Calu3 (cell line): ENCODE data around the gene PAPPA2. TPM values are rescaled to one million over a fixed set of nuclear protein-coding genes. Genes with fewer than 3 reads are reported as not detected.

Source experiments
- BruUV-seq: library from RNA; stranded (reverse); fragments of 400-500 nt; replicated peaks from 2 replicates; lab custom pipeline; 2021; lab: Mats Ljungman, UMichigan
- CTCF ChIA-PET: fragments of 300-600 bp; sonication (Branson Sonifier 250); formaldehyde crosslinking; loops from one replicate; lab custom pipeline; 2022; ENCODE audit warnings: antibody characterized with exemption; lab: Charles Lee
- DNase-seq: peaks from one replicate; pipeline ENCODE4 v3.0.0; 2022
- H3K27ac Mint-ChIP-seq: one replicate; pipeline ENCODE4 v1.8.0; 2022; ENCODE audit warnings: mixed read lengths; ENCODE audit not compliant: unreplicated experiment
- H3K27me3 Mint-ChIP-seq: one replicate; pipeline ENCODE4 v1.8.0; 2022; ENCODE audit warnings: mixed read lengths; ENCODE audit not compliant: unreplicated experiment
- H3K36me3 Mint-ChIP-seq: one replicate; pipeline ENCODE4 v1.8.0; 2022; ENCODE audit warnings: mild to moderate bottlenecking, moderate library complexity, mixed read lengths; ENCODE audit not compliant: insufficient read depth, unreplicated experiment
- H3K4me1 Mint-ChIP-seq: one replicate; pipeline ENCODE4 v1.8.0; 2022; ENCODE audit warnings: mild to moderate bottlenecking, low read depth, mixed read lengths; ENCODE audit not compliant: unreplicated experiment
- H3K4me3 Mint-ChIP-seq: one replicate; pipeline ENCODE4 v1.8.0; 2022; ENCODE audit warnings: mild to moderate bottlenecking, low read depth, moderate library complexity, mixed read lengths; ENCODE audit not compliant: unreplicated experiment
- H3K9me3 Mint-ChIP-seq: one replicate; pipeline ENCODE4 v1.8.0; 2022; ENCODE audit warnings: low read depth, mixed read lengths; ENCODE audit not compliant: unreplicated experiment
- intact Hi-C: fragments of 100-400 bp; cut with micrococcal nuclease; formaldehyde crosslinking; loops from one replicate; pipeline ENCODE4 v1.10.0; 2022; ENCODE audit not compliant: unreplicated experiment
- total RNA-seq: library from RNA; stranded (reverse); gene quantifications from 2 replicates; pipeline ENCODE4 v1.2.3, GENCODE V29; 2022
- TF ChIP-seq, protein P1 (sequence below): fragments of 200-600 bp; IDR thresholded peaks from one replicate; pipeline ENCODE4 v1.8.0; 2022; ENCODE audit warnings: antibody characterized with exemption; ENCODE audit not compliant: unreplicated experiment

PAPPA2 gene
- total RNA-seq, 1 experiment from 2014 or later, result 0.14 TPM

- Mint-ChIP-seq H3K27me3 (peaks cover 77% of the 10 kb centered on the region), H3K4me3 (no peak overlapping the region), H3K27ac (no peak overlapping the region), H3K36me3 (no peaks in the 10 kb centered on the region), H3K4me1 (no peaks in the 10 kb centered on the region), H3K9me3 (no peaks in the 10 kb centered on the region)
- DNase-seq, result no peak
- CTCF ChIA-PET, result no interaction called here
- BruUV-seq, result no TSS peak
- intact Hi-C loops, result no loop called here
- TF ChIP-seq, protein P1, sequence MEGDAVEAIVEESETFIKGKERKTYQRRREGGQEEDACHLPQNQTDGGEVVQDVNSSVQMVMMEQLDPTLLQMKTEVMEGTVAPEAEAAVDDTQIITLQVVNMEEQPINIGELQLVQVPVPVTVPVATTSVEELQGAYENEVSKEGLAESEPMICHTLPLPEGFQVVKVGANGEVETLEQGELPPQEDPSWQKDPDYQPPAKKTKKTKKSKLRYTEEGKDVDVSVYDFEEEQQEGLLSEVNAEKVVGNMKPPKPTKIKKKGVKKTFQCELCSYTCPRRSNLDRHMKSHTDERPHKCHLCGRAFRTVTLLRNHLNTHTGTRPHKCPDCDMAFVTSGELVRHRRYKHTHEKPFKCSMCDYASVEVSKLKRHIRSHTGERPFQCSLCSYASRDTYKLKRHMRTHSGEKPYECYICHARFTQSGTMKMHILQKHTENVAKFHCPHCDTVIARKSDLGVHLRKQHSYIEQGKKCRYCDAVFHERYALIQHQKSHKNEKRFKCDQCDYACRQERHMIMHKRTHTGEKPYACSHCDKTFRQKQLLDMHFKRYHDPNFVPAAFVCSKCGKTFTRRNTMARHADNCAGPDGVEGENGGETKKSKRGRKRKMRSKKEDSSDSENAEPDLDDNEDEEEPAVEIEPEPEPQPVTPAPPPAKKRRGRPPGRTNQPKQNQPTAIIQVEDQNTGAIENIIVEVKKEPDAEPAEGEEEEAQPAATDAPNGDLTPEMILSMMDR, result no peak
Observed at GRCh38 chr1:176857632-176858031, 394.7 kb downstream of the PAPPA2 start.

- no peak for DNase-seq
- Mint-ChIP-seq H3K27me3 (peaks cover 69% of the 10 kb centered on the region), H3K36me3 (no peaks in the 10 kb centered on the region), H3K4me1 (no peaks in the 10 kb centered on the region), H3K27ac (no peak overlapping the region), H3K4me3 (no peak overlapping the region), H3K9me3 (no peaks in the 10 kb centered on the region)
- CTCF ChIA-PET, result no interaction called here
- intact Hi-C loops, result no loop called here
- TF ChIP-seq, protein P1, result no peak
- BruUV-seq, result no TSS peak
Observed at GRCh38 chr1:176858433-176858916, 395.5 kb downstream of the PAPPA2 start.

- H3K27ac Mint-ChIP-seq, result no peak overlapping the region
- DNase-seq, result no peak
- peaks cover 52% of the 10 kb centered on the region for H3K27me3 Mint-ChIP-seq
- CTCF ChIA-PET, result no interaction called here
- no TSS peak for BruUV-seq
- H3K36me3 Mint-ChIP-seq, result no peaks in the 10 kb centered on the region
- H3K4me1 Mint-ChIP-seq, result no peaks in the 10 kb centered on the region
- H3K4me3 Mint-ChIP-seq, result no peak overlapping the region
- intact Hi-C loops, result no loop called here
- TF ChIP-seq, protein P1, result no peak
- H3K9me3 Mint-ChIP-seq, result no peaks in the 10 kb centered on the region
Observed at GRCh38 chr1:176863613-176864012, 400.6 kb downstream of the PAPPA2 start.

GRCh38 chr1:176864211-176864610 lies 401.2 kb downstream of the PAPPA2 start:
- CTCF ChIA-PET, result no interaction called here
- no peak for DNase-seq
- Mint-ChIP-seq H3K36me3 (no peaks in the 10 kb centered on the region), H3K9me3 (no peaks in the 10 kb centered on the region), H3K4me3 (no peak overlapping the region), H3K27ac (no peak overlapping the region), H3K4me1 (no peaks in the 10 kb centered on the region), H3K27me3 (peaks cover 52% of the 10 kb centered on the region)
- TF ChIP-seq, protein P1, result no peak
- intact Hi-C loops, result no loop called here
- BruUV-seq, result no TSS peak
